HEK293 (cell line): ENCODE results near the gene TCF3.
A peak's percentile ranks its signal among the peaks of the same experiment; 100 is the strongest.

Source experiments
- BCL11B ChIP-seq: fragments of 450-650 bp; formaldehyde crosslinking; IDR thresholded peaks from 2 replicates; pipeline ENCODE4 v1.5.1; 2016; ENCODE audit warnings: low read depth, missing biosample characterization, missing genetic modification characterization
- HOXA7 ChIP-seq: sonication (generic); formaldehyde crosslinking; IDR thresholded peaks from 2 replicates; pipeline ENCODE4 v1.8.1; 2022; ENCODE audit warnings: missing genetic modification reagents, borderline replicate concordance
- IKZF3 ChIP-seq: fragments of 450-650 bp; IDR thresholded peaks from 2 replicates; pipeline ENCODE4 v1.5.0; 2018; ENCODE audit warnings: missing biosample characterization, mild to moderate bottlenecking, missing genetic modification characterization, moderate library complexity
- PRDM2 ChIP-seq: fragments of 450-650 bp; formaldehyde crosslinking; IDR thresholded peaks from 2 replicates; pipeline ENCODE4 v1.5.1; 2016; ENCODE audit warnings: missing biosample characterization, missing genetic modification characterization, borderline replicate concordance
- SETDB1 ChIP-seq: IDR thresholded peaks from one replicate; pipeline ENCODE4 v1.6.1; 2017; ENCODE audit warnings: mild to moderate bottlenecking, low read length, moderate library complexity, mixed read lengths; ENCODE audit not compliant: insufficient read length
- SP3 ChIP-seq: fragments of 450-650 bp; formaldehyde crosslinking; IDR thresholded peaks from 2 replicates; pipeline ENCODE4 v1.5.1; 2016; ENCODE audit warnings: missing biosample characterization, missing genetic modification characterization
- TRIM28 ChIP-seq: IDR thresholded peaks from 2 replicates; pipeline ENCODE4 v1.6.1; 2011; ENCODE audit warnings: low read length, control low read depth, borderline replicate concordance
- WT1 ChIP-seq: fragments of 450-650 bp; formaldehyde crosslinking; IDR thresholded peaks from 2 replicates; pipeline ENCODE4 v1.5.1; 2016; ENCODE audit warnings: missing biosample characterization, missing genetic modification characterization
- ZBTB26 ChIP-seq: fragments of 450-650 bp; formaldehyde crosslinking; optimal IDR thresholded peaks from 2 replicates; pipeline ENCODE3; 2016; ENCODE audit warnings: missing biosample characterization, mild to moderate bottlenecking, missing genetic modification characterization
- ZBTB48 ChIP-seq: fragments of 450-650 bp; formaldehyde crosslinking; IDR thresholded peaks from 2 replicates; pipeline ENCODE4 v1.5.1; 2016; ENCODE audit warnings: missing biosample characterization, missing genetic modification characterization
- ZNF16 ChIP-seq: fragments of 450-650 bp; formaldehyde crosslinking; IDR thresholded peaks from 2 replicates; pipeline ENCODE4 v1.5.1; 2016; ENCODE audit warnings: low read depth, missing biosample characterization, missing genetic modification characterization
- ZNF184 ChIP-seq: fragments of 450-650 bp; IDR thresholded peaks from 2 replicates; pipeline ENCODE4 v1.5.1; 2018; ENCODE audit warnings: missing biosample characterization, mild to moderate bottlenecking, missing genetic modification characterization
- ZNF341 ChIP-seq: fragments of 450-650 bp; formaldehyde crosslinking; IDR thresholded peaks from 2 replicates; pipeline ENCODE4; 2016; ENCODE audit warnings: low read depth, missing biosample characterization, missing genetic modification characterization
- ZNF350 ChIP-seq: fragments of 450-650 bp; formaldehyde crosslinking; IDR thresholded peaks from 2 replicates; pipeline ENCODE4 v1.5.0; 2017; ENCODE audit warnings: missing biosample characterization, mild to moderate bottlenecking, missing genetic modification characterization
- ZNF398 ChIP-seq: fragments of 450-650 bp; formaldehyde crosslinking; IDR thresholded peaks from 2 replicates; pipeline ENCODE4 v1.5.1; 2017; ENCODE audit warnings: missing biosample characterization, missing genetic modification characterization
- ZNF561 ChIP-seq: fragments of 450-650 bp; IDR thresholded peaks from 2 replicates; pipeline ENCODE4 v1.5.1; 2018; ENCODE audit warnings: missing biosample characterization, missing genetic modification characterization, borderline replicate concordance
- ZNF670 ChIP-seq: fragments of 450-650 bp; formaldehyde crosslinking; IDR thresholded peaks from 2 replicates; pipeline ENCODE4 v1.5.1; 2016; ENCODE audit warnings: missing biosample characterization, missing genetic modification characterization, low read depth
- ZSCAN30 ChIP-seq: fragments of 450-650 bp; IDR thresholded peaks from 2 replicates; pipeline ENCODE4 v1.5.1; 2018; ENCODE audit warnings: missing biosample characterization, mild to moderate bottlenecking, missing genetic modification characterization, moderate library complexity
- TF ChIP-seq, protein P1 (sequence below): fragments of 450-650 bp; formaldehyde crosslinking; IDR thresholded peaks from 2 replicates; pipeline ENCODE4 v1.5.1; 2017; ENCODE audit warnings: missing biosample characterization, missing genetic modification characterization
- TF ChIP-seq, protein P2 (sequence below): sonication (generic); formaldehyde crosslinking; IDR thresholded peaks from 2 replicates; pipeline ENCODE4 v1.8.1; 2022; ENCODE audit warnings: mild to moderate bottlenecking, moderate library complexity, missing genetic modification reagents

Gene TCF3

GRCh38 chr19:1649706-1650649, 2.4 kb downstream of the TCF3 start (continued):
- TF ChIP-seq ZNF561 (tag by site-specific recombination) = no peak
- TF ChIP-seq ZNF398 (tag by site-specific recombination) = 0 out of 2 replicates have a peak, but pooled peaks have one; percentile 29
- TF ChIP-seq WT1 (tag by site-specific recombination) = peak; percentile 90
- TF ChIP-seq ZBTB26 (tag by site-specific recombination) = no peak
- no peak for TF ChIP-seq SP3 (tag by site-specific recombination)
- TF ChIP-seq HOXA7 (CRISPR knock-in tag) = no peak
- TF ChIP-seq, protein P1, sequence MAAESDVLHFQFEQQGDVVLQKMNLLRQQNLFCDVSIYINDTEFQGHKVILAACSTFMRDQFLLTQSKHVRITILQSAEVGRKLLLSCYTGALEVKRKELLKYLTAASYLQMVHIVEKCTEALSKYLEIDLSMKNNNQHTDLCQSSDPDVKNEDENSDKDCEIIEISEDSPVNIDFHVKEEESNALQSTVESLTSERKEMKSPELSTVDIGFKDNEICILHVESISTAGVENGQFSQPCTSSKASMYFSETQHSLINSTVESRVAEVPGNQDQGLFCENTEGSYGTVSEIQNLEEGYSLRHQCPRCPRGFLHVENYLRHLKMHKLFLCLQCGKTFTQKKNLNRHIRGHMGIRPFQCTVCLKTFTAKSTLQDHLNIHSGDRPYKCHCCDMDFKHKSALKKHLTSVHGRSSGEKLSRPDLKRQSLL (tag by site-specific recombination) = no peak
- no peak for TF ChIP-seq ZNF670
- no peak for TF ChIP-seq ZNF16 (tag by site-specific recombination)
- TF ChIP-seq PRDM2 (tag by site-specific recombination) = no peak
- no peak for TF ChIP-seq ZNF341
- TF ChIP-seq BCL11B (tag by site-specific recombination) = no peak
- TF ChIP-seq, protein P2, sequence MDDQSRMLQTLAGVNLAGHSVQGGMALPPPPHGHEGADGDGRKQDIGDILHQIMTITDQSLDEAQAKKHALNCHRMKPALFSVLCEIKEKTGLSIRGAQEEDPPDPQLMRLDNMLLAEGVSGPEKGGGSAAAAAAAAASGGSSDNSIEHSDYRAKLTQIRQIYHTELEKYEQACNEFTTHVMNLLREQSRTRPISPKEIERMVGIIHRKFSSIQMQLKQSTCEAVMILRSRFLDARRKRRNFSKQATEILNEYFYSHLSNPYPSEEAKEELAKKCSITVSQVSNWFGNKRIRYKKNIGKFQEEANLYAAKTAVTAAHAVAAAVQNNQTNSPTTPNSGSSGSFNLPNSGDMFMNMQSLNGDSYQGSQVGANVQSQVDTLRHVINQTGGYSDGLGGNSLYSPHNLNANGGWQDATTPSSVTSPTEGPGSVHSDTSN (CRISPR knock-in tag) = no peak
- peak; percentile 31; the same call in 1 of the 2 replicates for TF ChIP-seq ZBTB48 (tag by site-specific recombination)
- TF ChIP-seq ZNF184 (tag by site-specific recombination) = no peak
- no peak for TF ChIP-seq SETDB1
- no peak for TF ChIP-seq ZSCAN30 (tag by site-specific recombination)
- no peak for TF ChIP-seq ZNF350 (tag by site-specific recombination)
- TF ChIP-seq TRIM28 = no peak
- 0 out of 2 replicates have a peak, but pooled peaks have one; percentile 34 for TF ChIP-seq IKZF3
